Mucosa of descending colon (tissue), 3 donors: ENCODE results near the gene CCPG1. TPM values are rescaled to one million over a fixed set of nuclear protein-coding genes. Genes with fewer than 3 reads are reported as not detected.

Source experiments
- ATAC-seq: fragments of 200-7000 bp; cut with Tn5 transposase; one replicate; pipeline ENCODE4 v1.9.1; 2020; ENCODE audit warnings: mild to moderate bottlenecking, moderate library complexity
- DNase-seq, 3 donors: peaks; one replicate each; pipeline ENCODE4 v3.0.0-alpha.2; 2020
- H3K36me3 ChIP-seq: fragments of 200-600 bp; one replicate; pipeline ENCODE4 v1.8.0; 2021; ENCODE audit warnings: low read depth, mild to moderate bottlenecking
- H3K4me1 ChIP-seq: fragments of 200-600 bp; one replicate; pipeline ENCODE4 v1.8.0; 2021; ENCODE audit warnings: low read depth, mild to moderate bottlenecking
- H3K4me3 ChIP-seq: fragments of 200-600 bp; one replicate; pipeline ENCODE4 v1.8.0; 2021; ENCODE audit warnings: mild to moderate bottlenecking
- H3K9me3 ChIP-seq: fragments of 200-600 bp; one replicate; pipeline ENCODE4 v1.8.0; 2021; ENCODE audit warnings: mild to moderate bottlenecking
- CTCF ChIP-seq: fragments of 200-600 bp; IDR thresholded peaks from one replicate; pipeline ENCODE4 v1.8.0; 2022; ENCODE audit warnings: antibody characterized with exemption, mild to moderate bottlenecking
- intact Hi-C, 2 donors: fragments of 100-400 bp; cut with DNase I in 1 of 2; cut with micrococcal nuclease in 1 of 2; formaldehyde crosslinking; loops; one replicate each; pipeline versions ENCODE4 v1.11.0 to v1.11.1; 2022; cut with DNase I, micrococcal nuclease
- total RNA-seq, 3 donors: library from RNA; stranded (reverse); fragmentation: NEBNext Ultra II Directional in 2 of 3; extraction: Animal tissue kit (Norgen Biotek cat#: 25700) in 2 of 3; gene quantifications; one replicate each; pipeline versions ENCODE4 v1.2.1 to v1.2.4, GENCODE V29; 2021 to 2023
- donor health status: DM: no; HTN: no; CAD: no; lungs with moderate emphysema.
- donor health status: DM: no; HTN: no; CAD: no.
- donor health status: DM: no; HTN: yes; CAD: no.

Gene CCPG1
- total RNA-seq, 3 donors from 2014 or later, result 45.5 to 60.2 (median 51.8) TPM

DNA sequence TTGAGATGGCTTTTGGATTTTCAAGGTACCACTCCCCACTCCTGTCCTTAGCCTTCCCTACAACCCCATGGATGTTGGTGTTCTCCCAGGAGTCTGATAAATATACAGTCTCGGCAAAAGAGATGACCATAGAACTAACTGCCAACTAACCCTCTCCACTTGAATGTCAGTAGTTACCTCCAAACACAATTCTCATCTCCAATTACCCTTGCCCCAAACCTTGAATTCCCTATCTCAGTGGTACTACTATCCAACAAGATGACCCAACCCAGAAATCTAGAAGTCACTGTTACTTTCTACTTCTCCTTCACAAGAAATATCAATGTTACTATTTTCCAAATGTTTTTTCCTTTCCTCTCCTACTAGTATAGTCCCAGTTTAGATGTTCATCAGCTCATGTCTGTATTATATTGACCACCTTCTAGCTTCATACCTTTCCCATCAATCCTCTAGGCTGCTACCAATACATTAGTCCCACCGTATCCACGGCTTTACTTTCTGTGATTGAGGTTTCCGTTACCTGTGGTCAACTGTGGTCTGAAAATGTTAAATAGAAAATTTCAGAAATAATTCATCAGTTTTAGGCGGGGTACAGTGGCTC is 51.1 kb downstream of the CCPG1 start:
- no peak for TF ChIP-seq CTCF

GRCh38 chr15:55353025-55353424 is 55.1 kb downstream of the CCPG1 start:
- no peaks in the 10 kb centered on the region for H3K36me3 ChIP-seq
- no peak for ATAC-seq
- intact Hi-C loops, result no loop called here

More for the DNA sequence above, 51.1 kb downstream of the CCPG1 start:
- Histone ChIP-seq H3K4me1 (no peaks in the 10 kb centered on the region), H3K4me3 (no peak overlapping the region), H3K36me3 (no peaks in the 10 kb centered on the region), H3K9me3 (no peaks in the 10 kb centered on the region)
- intact Hi-C loops, result no loop called here
- no peak for DNase-seq
- ATAC-seq, result no peak

DNA sequence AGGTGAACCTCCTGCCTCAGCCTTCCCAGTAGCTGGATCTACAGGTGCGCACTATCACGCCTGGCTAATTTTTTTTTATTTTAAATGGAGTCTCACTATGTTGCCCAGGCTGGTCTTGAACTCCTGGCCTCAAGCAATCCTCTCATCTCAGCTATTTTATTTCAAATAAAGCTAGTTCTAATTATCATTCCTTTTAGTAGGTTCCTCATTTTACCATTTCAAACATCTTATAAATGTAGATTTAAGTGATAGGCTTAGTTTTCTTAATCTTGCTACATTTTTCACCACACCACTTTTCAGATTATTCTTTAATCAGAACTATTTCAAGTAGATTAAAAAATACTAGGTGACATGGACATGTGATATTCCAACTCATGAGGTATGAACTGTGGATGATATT is 58.9 kb downstream of the CCPG1 start:
- no peaks in the 10 kb centered on the region for H3K9me3 ChIP-seq
- no peak for TF ChIP-seq CTCF
- DNase-seq (no peak), ATAC-seq (no peak)
- no peak overlapping the region for H3K4me3 ChIP-seq
- H3K4me1 ChIP-seq, result no peaks in the 10 kb centered on the region
- H3K36me3 ChIP-seq, result no peaks in the 10 kb centered on the region
- intact Hi-C loops, result no loop called here

More at GRCh38 chr15:55353025-55353424, 55.1 kb downstream of the CCPG1 start:
- H3K4me1 ChIP-seq, result no peaks in the 10 kb centered on the region
- TF ChIP-seq CTCF, result no peak
- no peak for DNase-seq
- no peaks in the 10 kb centered on the region for H3K9me3 ChIP-seq
- no peak overlapping the region for H3K4me3 ChIP-seq

- intact Hi-C loops, result no loop called here
These were observed 59.8 kb downstream of the CCPG1 start for GRCh38 chr15:55348281-55348778.

GRCh38 chr15:55344206-55344605 is 64.0 kb downstream of the CCPG1 start:
- no peak for ATAC-seq

More at GRCh38 chr15:55348281-55348778, 59.8 kb downstream of the CCPG1 start:
- no peak for DNase-seq
- H3K4me3 ChIP-seq, result no peak overlapping the region
- no peaks in the 10 kb centered on the region for H3K4me1 ChIP-seq
- no peak for TF ChIP-seq CTCF
- H3K36me3 ChIP-seq, result no peaks in the 10 kb centered on the region
- ATAC-seq, result no peak
- no peaks in the 10 kb centered on the region for H3K9me3 ChIP-seq

More at GRCh38 chr15:55344206-55344605, 64.0 kb downstream of the CCPG1 start:
- no peak for TF ChIP-seq CTCF
- DNase-seq, result no peak
- Histone ChIP-seq H3K4me3 (no peak overlapping the region), H3K36me3 (no peaks in the 10 kb centered on the region), H3K9me3 (no peaks in the 10 kb centered on the region), H3K4me1 (no peaks in the 10 kb centered on the region)
- intact Hi-C loops, result no loop called here
